Body of pancreas (tissue), 4 donors: ENCODE results near the gene LDLRAD2.

Source experiments
- POLR2A ChIP-seq, 3 donors: fragments of 450-650 bp; IDR thresholded peaks; one replicate each; pipeline ENCODE4 v1.6.1; 2016; ENCODE audit warnings: antibody characterized with exemption in 3 of 3, mild to moderate bottlenecking in 2 of 3
- TF ChIP-seq, protein P1 (sequence below), 7 experiments: fragments of 450-650 bp in 4 of 7; fragments of 200-600 bp in 3 of 7; sonication (generic) in 3 of 7; IDR thresholded peaks; one replicate each; pipeline ENCODE4 v1.5.1; 2016 to 2019; ENCODE audit warnings: antibody characterized with exemption in 7 of 7

DNA sequence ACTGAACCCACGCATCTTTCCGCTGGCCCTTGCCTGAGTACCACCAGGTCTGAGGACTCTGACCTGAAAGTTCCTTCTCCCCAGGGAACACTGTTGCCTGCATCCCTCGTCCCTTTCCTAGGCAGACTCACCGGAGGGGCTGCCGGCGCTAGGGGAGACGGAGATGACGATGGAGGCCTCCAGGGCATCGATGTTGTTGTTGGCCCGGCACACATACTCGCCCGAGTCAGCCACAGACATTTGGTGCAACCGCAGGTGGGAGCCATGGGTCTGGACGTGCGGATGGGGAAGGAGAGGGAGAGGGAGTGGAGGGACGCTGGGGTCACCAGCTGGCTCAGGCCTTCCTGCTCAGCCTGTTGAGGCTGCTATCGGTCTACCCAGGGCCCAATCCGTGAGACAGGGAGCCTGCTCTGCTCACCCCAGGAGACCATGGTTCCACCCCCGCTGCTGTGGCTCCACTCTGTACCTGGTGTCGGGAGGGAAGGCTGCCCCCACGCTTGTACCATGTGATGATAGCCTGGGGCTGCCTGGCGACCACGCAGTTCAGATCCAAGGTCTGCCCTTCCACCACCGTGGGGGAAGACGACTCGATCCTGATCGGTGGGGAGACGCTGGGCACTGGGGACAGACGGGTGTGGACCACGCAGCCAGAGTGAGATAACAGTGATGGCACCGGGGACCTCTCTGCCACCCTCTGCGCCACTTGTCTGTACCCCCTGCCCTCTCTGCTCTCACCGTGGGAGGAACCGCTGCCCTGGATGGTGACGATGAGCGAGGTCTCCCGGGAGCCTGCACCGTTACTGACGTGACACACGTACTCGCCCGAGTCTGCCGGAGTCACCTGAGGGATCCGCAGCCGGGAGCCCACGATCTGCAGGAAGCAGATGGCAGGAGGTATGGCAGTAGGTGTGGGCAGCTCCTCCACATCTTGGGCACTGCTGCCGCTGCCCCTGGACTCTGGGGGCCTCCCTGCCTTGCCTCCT lies 35.4 kb downstream of the LDLRAD2 start:
- TF ChIP-seq, protein P1, sequence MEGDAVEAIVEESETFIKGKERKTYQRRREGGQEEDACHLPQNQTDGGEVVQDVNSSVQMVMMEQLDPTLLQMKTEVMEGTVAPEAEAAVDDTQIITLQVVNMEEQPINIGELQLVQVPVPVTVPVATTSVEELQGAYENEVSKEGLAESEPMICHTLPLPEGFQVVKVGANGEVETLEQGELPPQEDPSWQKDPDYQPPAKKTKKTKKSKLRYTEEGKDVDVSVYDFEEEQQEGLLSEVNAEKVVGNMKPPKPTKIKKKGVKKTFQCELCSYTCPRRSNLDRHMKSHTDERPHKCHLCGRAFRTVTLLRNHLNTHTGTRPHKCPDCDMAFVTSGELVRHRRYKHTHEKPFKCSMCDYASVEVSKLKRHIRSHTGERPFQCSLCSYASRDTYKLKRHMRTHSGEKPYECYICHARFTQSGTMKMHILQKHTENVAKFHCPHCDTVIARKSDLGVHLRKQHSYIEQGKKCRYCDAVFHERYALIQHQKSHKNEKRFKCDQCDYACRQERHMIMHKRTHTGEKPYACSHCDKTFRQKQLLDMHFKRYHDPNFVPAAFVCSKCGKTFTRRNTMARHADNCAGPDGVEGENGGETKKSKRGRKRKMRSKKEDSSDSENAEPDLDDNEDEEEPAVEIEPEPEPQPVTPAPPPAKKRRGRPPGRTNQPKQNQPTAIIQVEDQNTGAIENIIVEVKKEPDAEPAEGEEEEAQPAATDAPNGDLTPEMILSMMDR (IDR thresholded peaks at IDR 0.05), result no peak
- TF ChIP-seq POLR2A (IDR thresholded peaks at IDR 0.05), result no peak
